ENCODE measurements around the gene ANKRD44.

The ANKRD44 gene

GRCh38 chr2:197037863-197038398, 272.6 kb downstream of the ANKRD44 start:
- no CpG with 5 or more reads among the region's 2 CpGs for WGBS (ENCODE audit: extremely low coverage, insufficient coverage, insufficient read length)
- no peak overlapping the region for H3K4me3 ChIP-seq (ENCODE audit: low read depth, low read length)

GRCh38 chr2:197035002-197035401, 275.6 kb downstream of the ANKRD44 start:
- H4K91ac ChIP-seq (ENCODE audit: low read depth, low read length), result no peak overlapping the region
- H3K4me3 ChIP-seq (ENCODE audit: low read depth, low read length), result no peak overlapping the region
- no peak overlapping the region for H3K4me2 ChIP-seq (ENCODE audit: low read length)
- H3K27me3 ChIP-seq (ENCODE audit: insufficient read depth, low read length), result no peaks in the 10 kb centered on the region
- no peak overlapping the region for H3K4ac ChIP-seq (ENCODE audit: low read depth, low read length)
- no peak overlapping the region for H3K23ac ChIP-seq (ENCODE audit: low read length)
- no peak overlapping the region for H2BK5ac ChIP-seq (ENCODE audit: low read depth, low read length, poor library complexity)
- H4K12ac ChIP-seq (ENCODE audit: low read depth, low read length), result no peak overlapping the region
- H3K9ac ChIP-seq (ENCODE audit: low read length), result no peak overlapping the region
- H3K4me1 ChIP-seq (ENCODE audit: control insufficient read depth in 1 of 2, insufficient read depth in 2 of 2, low read length in 2 of 2), result no peaks in the 10 kb centered on the region
- H2BK12ac ChIP-seq (ENCODE audit: low read length), result no peak overlapping the region
- no CpG with 5 or more reads among the region's 1 CpG for WGBS (ENCODE audit: extremely low coverage, insufficient coverage, insufficient read length)
- no peak for DNase-seq
- no peaks in the 10 kb centered on the region for H3K36me3 ChIP-seq (ENCODE audit: control insufficient read depth in 1 of 2, insufficient read depth in 2 of 2, low read length in 2 of 2)
- no peak overlapping the region for H2AFZ ChIP-seq (ENCODE audit: insufficient read depth, low read length, poor library complexity)
- no peak overlapping the region for H3K18ac ChIP-seq (ENCODE audit: low read length)
- H4K8ac ChIP-seq (ENCODE audit: low read depth, low read length), result no peak overlapping the region
- H3K79me2 ChIP-seq (ENCODE audit: control insufficient read depth, insufficient read depth, low read length, poor library complexity), result no peaks in the 10 kb centered on the region
- H3K14ac ChIP-seq (ENCODE audit: low read length), result no peak overlapping the region
- H3K79me1 ChIP-seq (ENCODE audit: low read length), result no peaks in the 10 kb centered on the region
- H3K27ac ChIP-seq (ENCODE audit: low read depth, low read length), result no peak overlapping the region
- no peak overlapping the region for H2BK120ac ChIP-seq (ENCODE audit: insufficient read depth, low read length, poor library complexity)
- H2AK5ac ChIP-seq (ENCODE audit: low read length), result no peak overlapping the region
- no peaks in the 10 kb centered on the region for H3K9me3 ChIP-seq (ENCODE audit: insufficient read depth, low read depth, low read length)

More at GRCh38 chr2:197037863-197038398, 272.6 kb downstream of the ANKRD44 start:
- no peaks in the 10 kb centered on the region for H3K36me3 ChIP-seq (ENCODE audit: control insufficient read depth in 1 of 2, insufficient read depth in 2 of 2, low read length in 2 of 2)
- H3K23ac ChIP-seq (ENCODE audit: low read length), result no peak overlapping the region
- no peak overlapping the region for H2AK5ac ChIP-seq (ENCODE audit: low read length)
- no peaks in the 10 kb centered on the region for H3K4me1 ChIP-seq (ENCODE audit: control insufficient read depth in 1 of 2, insufficient read depth in 2 of 2, low read length in 2 of 2)
- no peak overlapping the region for H3K4ac ChIP-seq (ENCODE audit: low read depth, low read length)
- no peak overlapping the region for H3K18ac ChIP-seq (ENCODE audit: low read length)
- H3K79me2 ChIP-seq (ENCODE audit: control insufficient read depth, insufficient read depth, low read length, poor library complexity), result no peaks in the 10 kb centered on the region
- H4K8ac ChIP-seq (ENCODE audit: low read depth, low read length), result no peak overlapping the region
- H3K14ac ChIP-seq (ENCODE audit: low read length), result no peak overlapping the region
- H2BK120ac ChIP-seq (ENCODE audit: insufficient read depth, low read length, poor library complexity), result no peak overlapping the region
- DNase-seq, result no peak
- H4K91ac ChIP-seq (ENCODE audit: low read depth, low read length), result no peak overlapping the region
- no peak overlapping the region for H2AFZ ChIP-seq (ENCODE audit: insufficient read depth, low read length, poor library complexity)
- no peak overlapping the region for H4K12ac ChIP-seq (ENCODE audit: low read depth, low read length)
- H3K9me3 ChIP-seq (ENCODE audit: insufficient read depth, low read depth, low read length), result no peaks in the 10 kb centered on the region
- no peaks in the 10 kb centered on the region for H3K27me3 ChIP-seq (ENCODE audit: insufficient read depth, low read length)
- no peak overlapping the region for H3K27ac ChIP-seq (ENCODE audit: low read depth, low read length)
- no peak overlapping the region for H2BK12ac ChIP-seq (ENCODE audit: low read length)
- H3K79me1 ChIP-seq (ENCODE audit: low read length), result no peaks in the 10 kb centered on the region
- no peak overlapping the region for H3K4me2 ChIP-seq (ENCODE audit: low read length)
- H2BK5ac ChIP-seq (ENCODE audit: low read depth, low read length, poor library complexity), result no peak overlapping the region
- no peak overlapping the region for H3K9ac ChIP-seq (ENCODE audit: low read length)

- no peak overlapping the region for H3K18ac ChIP-seq (ENCODE audit: low read length)
- no peaks in the 10 kb centered on the region for H3K79me2 ChIP-seq (ENCODE audit: control insufficient read depth, insufficient read depth, low read length, poor library complexity)
- no peak overlapping the region for H3K9ac ChIP-seq (ENCODE audit: low read length)
- H3K4me3 ChIP-seq (ENCODE audit: low read depth, low read length), result no peak overlapping the region
- no peaks in the 10 kb centered on the region for H3K9me3 ChIP-seq (ENCODE audit: insufficient read depth, low read depth, low read length)
- no peak for DNase-seq
- no peak overlapping the region for H2AFZ ChIP-seq (ENCODE audit: insufficient read depth, low read length, poor library complexity)
- H3K14ac ChIP-seq (ENCODE audit: low read length), result no peak overlapping the region
- no peaks in the 10 kb centered on the region for H3K79me1 ChIP-seq (ENCODE audit: low read length)
- H3K4ac ChIP-seq (ENCODE audit: low read depth, low read length), result no peak overlapping the region
- WGBS (ENCODE audit: extremely low coverage, insufficient coverage, insufficient read length), result no CpG with 5 or more reads among the region's 5 CpGs
- H4K8ac ChIP-seq (ENCODE audit: low read depth, low read length), result no peak overlapping the region
- no peak overlapping the region for H2BK120ac ChIP-seq (ENCODE audit: insufficient read depth, low read length, poor library complexity)
- no peak overlapping the region for H2BK5ac ChIP-seq (ENCODE audit: low read depth, low read length, poor library complexity)
- H2BK12ac ChIP-seq (ENCODE audit: low read length), result no peak overlapping the region
- H2AK5ac ChIP-seq (ENCODE audit: low read length), result no peak overlapping the region
- no peaks in the 10 kb centered on the region for H3K27me3 ChIP-seq (ENCODE audit: insufficient read depth, low read length)
- H3K23ac ChIP-seq (ENCODE audit: low read length), result no peak overlapping the region
- H3K4me1 ChIP-seq (ENCODE audit: control insufficient read depth in 1 of 2, insufficient read depth in 2 of 2, low read length in 2 of 2), result no peaks in the 10 kb centered on the region
- no peaks in the 10 kb centered on the region for H3K36me3 ChIP-seq (ENCODE audit: control insufficient read depth in 1 of 2, insufficient read depth in 2 of 2, low read length in 2 of 2)
- no peak overlapping the region for H3K4me2 ChIP-seq (ENCODE audit: low read length)
- H3K27ac ChIP-seq (ENCODE audit: low read depth, low read length), result no peak overlapping the region
- no peak overlapping the region for H4K12ac ChIP-seq (ENCODE audit: low read depth, low read length)
- no peak overlapping the region for H4K91ac ChIP-seq (ENCODE audit: low read depth, low read length)
These were observed 276.3 kb downstream of the ANKRD44 start for GRCh38 chr2:197034292-197034691.

- Histone ChIP-seq H2AFZ (ENCODE audit: insufficient read depth, low read length, poor library complexity) (no peak overlapping the region), H3K14ac (ENCODE audit: low read length) (no peak overlapping the region), H3K79me1 (ENCODE audit: low read length) (no peaks in the 10 kb centered on the region), H3K23ac (ENCODE audit: low read length) (no peak overlapping the region), H3K4me1 (ENCODE audit: control insufficient read depth in 1 of 2, insufficient read depth in 2 of 2, low read length in 2 of 2) (no peaks in the 10 kb centered on the region), H3K79me2 (ENCODE audit: control insufficient read depth, insufficient read depth, low read length, poor library complexity) (no peaks in the 10 kb centered on the region), H3K4ac (ENCODE audit: low read depth, low read length) (no peak overlapping the region), H3K4me3 (ENCODE audit: low read depth, low read length) (no peak overlapping the region), H2BK5ac (ENCODE audit: low read depth, low read length, poor library complexity) (no peak overlapping the region), H3K9ac (ENCODE audit: low read length) (no peak overlapping the region), H4K91ac (ENCODE audit: low read depth, low read length) (no peak overlapping the region), H3K27me3 (ENCODE audit: insufficient read depth, low read length) (no peaks in the 10 kb centered on the region), H2AK5ac (ENCODE audit: low read length) (no peak overlapping the region), H3K27ac (ENCODE audit: low read depth, low read length) (no peak overlapping the region), H4K8ac (ENCODE audit: low read depth, low read length) (no peak overlapping the region), H3K9me3 (ENCODE audit: insufficient read depth, low read depth, low read length) (no peaks in the 10 kb centered on the region), H3K4me2 (ENCODE audit: low read length) (no peak overlapping the region), H2BK120ac (ENCODE audit: insufficient read depth, low read length, poor library complexity) (no peak overlapping the region), H3K36me3 (ENCODE audit: control insufficient read depth in 1 of 2, insufficient read depth in 2 of 2, low read length in 2 of 2) (no peaks in the 10 kb centered on the region), H4K12ac (ENCODE audit: low read depth, low read length) (no peak overlapping the region), H2BK12ac (ENCODE audit: low read length) (no peak overlapping the region), H3K18ac (ENCODE audit: low read length) (no peak overlapping the region)
- no peak for DNase-seq
- WGBS (ENCODE audit: extremely low coverage, insufficient coverage, insufficient read length), result no CpG with 5 or more reads among the region's 2 CpGs
These were observed 277.4 kb downstream of the ANKRD44 start for GRCh38 chr2:197033222-197033621.

Data from trophoblast cell (in vitro differentiated cells and primary cell).